ENCODE data around the gene VKORC1.
A peak's percentile ranks its signal among the peaks of the same experiment; 100 is the strongest.

Gene VKORC1

DNA sequence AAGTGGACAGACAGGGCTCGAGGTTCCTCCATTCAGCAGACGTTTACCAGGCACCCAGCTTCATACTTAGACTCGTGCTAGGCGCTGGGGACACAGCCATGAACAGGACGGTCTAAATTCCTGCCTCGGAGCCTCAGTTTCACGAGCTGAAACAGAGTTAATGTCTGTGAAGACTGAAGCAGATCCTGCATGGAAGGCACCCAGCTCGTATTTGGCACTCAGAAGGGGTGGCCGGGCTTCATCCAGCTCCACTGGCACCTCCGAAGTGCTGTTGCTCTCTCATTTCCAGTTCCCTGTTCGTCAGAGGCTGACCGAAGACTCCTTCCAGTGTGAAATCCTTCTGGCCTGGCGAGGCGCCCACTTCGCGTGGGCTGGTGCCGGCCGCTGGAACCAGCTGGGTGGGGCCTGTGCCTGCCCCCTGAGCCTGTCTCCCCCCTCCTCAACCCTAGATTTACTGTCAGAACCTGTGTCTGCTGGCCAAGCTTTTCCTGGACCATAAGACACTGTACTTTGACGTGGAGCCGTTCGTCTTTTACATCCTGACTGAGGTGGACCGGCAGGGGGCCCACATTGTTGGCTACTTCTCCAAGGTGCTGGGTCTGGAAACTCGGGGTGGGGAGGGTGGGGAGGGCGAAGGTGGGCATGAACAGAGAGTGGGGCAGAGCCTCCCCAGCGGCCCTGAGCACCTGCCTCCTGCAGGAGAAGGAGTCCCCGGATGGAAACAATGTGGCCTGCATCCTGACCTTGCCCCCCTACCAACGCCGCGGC, 35.2 kb upstream of the VKORC1 start:
- TF ChIP-seq, protein P1, sequence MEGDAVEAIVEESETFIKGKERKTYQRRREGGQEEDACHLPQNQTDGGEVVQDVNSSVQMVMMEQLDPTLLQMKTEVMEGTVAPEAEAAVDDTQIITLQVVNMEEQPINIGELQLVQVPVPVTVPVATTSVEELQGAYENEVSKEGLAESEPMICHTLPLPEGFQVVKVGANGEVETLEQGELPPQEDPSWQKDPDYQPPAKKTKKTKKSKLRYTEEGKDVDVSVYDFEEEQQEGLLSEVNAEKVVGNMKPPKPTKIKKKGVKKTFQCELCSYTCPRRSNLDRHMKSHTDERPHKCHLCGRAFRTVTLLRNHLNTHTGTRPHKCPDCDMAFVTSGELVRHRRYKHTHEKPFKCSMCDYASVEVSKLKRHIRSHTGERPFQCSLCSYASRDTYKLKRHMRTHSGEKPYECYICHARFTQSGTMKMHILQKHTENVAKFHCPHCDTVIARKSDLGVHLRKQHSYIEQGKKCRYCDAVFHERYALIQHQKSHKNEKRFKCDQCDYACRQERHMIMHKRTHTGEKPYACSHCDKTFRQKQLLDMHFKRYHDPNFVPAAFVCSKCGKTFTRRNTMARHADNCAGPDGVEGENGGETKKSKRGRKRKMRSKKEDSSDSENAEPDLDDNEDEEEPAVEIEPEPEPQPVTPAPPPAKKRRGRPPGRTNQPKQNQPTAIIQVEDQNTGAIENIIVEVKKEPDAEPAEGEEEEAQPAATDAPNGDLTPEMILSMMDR (IDR thresholded peaks at IDR 0.05; ENCODE audit: control insufficient read depth, insufficient read depth, low read depth, low read length, missing control alignments) = no peak
- no peak for DNase-seq (ENCODE audit: low read depth)
- no peak overlapping the region for H3K4me3 ChIP-seq (ENCODE audit: control insufficient read depth, low read depth, low read length)

DNA sequence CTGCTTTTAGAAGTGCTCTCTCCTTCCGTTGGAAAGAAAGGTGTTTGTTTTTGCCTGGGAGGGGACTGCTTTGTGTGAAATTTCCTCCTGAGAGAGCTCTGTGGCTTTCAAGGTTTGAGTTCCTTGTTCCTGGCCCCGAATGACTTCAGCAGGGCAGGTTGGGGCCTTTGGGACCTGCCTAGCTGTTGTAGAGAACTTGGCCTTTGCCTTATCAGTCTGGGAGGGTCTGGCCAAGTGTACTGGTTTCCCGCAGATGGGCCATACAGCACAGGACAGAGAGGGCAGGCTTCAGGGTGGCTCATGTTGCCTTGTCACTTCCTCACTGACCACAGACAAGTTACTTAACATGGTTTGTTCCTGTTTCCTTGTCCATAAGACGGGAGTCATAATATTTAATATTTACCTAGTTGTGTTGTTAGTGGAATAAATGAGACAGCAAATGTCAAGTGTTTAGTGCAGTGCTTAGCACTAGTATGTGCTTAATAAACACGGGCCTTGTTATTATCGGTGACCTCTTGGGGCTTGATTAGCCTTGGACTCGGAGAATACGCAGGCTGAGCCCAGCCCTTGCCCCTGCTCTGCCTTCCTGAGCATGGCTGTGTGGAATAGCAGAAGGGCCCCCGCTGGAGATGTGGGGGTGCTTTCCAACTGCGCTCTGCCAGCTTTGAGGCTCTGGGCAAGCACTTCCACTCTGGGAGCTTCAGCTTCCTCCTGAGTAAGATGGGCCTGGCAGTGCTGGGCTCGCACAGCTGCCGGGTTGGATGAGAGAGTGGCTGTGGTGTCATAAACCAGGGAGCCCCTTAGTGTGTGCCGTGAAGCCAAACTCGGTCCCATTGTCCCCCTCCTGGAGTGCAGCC, 34.3 kb upstream of the VKORC1 start:
- H3K4me3 ChIP-seq (ENCODE audit: control insufficient read depth, low read depth, low read length) = no peak overlapping the region
- TF ChIP-seq, protein P1 (IDR thresholded peaks at IDR 0.05; ENCODE audit: control insufficient read depth, insufficient read depth, low read depth, low read length, missing control alignments) = no peak
- DNase-seq (ENCODE audit: low read depth) = no peak

DNA sequence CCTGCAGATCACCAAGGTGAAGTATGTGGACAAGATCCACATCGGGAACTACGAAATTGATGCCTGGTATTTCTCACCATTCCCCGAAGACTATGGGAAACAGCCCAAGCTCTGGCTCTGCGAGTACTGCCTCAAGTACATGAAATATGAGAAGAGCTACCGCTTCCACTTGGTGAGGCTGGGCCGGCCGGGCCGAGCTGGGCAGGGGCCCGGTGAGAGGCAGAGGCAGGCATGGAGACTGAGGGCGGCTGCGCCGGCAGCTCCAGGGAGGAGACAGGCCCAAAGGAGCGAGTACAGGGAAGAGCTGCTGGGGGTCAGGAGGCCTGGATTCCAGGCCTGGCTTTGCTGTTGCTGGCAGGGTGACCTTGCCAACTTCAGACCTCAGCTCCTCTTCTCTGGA, 32.6 kb upstream of the VKORC1 start:
- TF ChIP-seq, protein P1 (IDR thresholded peaks at IDR 0.05; ENCODE audit: control insufficient read depth, insufficient read depth, low read depth, low read length, missing control alignments) = no peak
- no peak overlapping the region for H3K4me3 ChIP-seq (ENCODE audit: control insufficient read depth, low read depth, low read length)
- no peak for DNase-seq (ENCODE audit: low read depth)

DNA sequence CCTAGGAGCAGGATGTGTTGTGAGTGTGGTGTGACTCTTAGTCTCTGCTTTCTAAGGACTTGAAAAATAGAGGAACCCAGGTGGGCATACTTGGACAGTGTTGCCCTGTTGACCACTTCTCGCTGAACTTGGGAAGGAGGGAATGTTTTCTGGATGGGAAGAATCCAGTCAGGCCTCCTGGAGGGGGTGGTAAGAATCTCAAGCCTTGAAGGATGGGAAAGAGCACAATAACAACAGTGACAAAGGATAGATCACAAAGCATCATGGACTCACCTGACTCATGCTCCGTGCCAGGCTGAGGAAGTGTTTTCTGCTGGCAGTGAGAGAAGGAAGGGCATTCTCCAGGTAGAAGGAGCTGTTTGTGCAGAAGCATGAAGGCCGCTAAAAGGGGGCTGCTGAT, 31.2 kb upstream of the VKORC1 start:
- TF ChIP-seq, protein P1 (IDR thresholded peaks at IDR 0.05; ENCODE audit: control insufficient read depth, insufficient read depth, low read depth, low read length, missing control alignments) = no peak
- DNase-seq (ENCODE audit: low read depth) = no peak
- no peak overlapping the region for H3K4me3 ChIP-seq (ENCODE audit: control insufficient read depth, low read depth, low read length)

DNA sequence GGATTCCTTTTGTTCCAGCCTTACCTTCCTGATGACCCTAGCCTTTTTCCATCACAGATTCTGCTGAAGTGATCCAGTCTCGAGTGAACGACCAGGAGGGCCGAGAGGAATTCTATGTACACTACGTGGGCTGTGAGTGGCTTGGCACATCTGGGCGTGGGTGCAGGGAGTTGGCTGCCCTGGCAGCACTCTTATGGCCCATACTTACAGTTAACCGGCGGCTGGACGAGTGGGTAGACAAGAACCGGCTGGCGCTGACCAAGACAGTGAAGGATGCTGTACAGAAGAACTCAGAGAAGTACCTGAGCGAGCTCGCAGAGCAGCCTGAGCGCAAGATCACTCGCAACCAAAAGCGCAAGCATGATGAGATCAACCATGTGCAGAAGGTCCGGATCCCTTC, 25.5 kb upstream of the VKORC1 start:
- no peak for DNase-seq (ENCODE audit: low read depth)
- H3K4me3 ChIP-seq (ENCODE audit: control insufficient read depth, low read depth, low read length) = no peak overlapping the region
- TF ChIP-seq, protein P1 (IDR thresholded peaks at IDR 0.05; ENCODE audit: control insufficient read depth, insufficient read depth, low read depth, low read length, missing control alignments) = no peak

DNA sequence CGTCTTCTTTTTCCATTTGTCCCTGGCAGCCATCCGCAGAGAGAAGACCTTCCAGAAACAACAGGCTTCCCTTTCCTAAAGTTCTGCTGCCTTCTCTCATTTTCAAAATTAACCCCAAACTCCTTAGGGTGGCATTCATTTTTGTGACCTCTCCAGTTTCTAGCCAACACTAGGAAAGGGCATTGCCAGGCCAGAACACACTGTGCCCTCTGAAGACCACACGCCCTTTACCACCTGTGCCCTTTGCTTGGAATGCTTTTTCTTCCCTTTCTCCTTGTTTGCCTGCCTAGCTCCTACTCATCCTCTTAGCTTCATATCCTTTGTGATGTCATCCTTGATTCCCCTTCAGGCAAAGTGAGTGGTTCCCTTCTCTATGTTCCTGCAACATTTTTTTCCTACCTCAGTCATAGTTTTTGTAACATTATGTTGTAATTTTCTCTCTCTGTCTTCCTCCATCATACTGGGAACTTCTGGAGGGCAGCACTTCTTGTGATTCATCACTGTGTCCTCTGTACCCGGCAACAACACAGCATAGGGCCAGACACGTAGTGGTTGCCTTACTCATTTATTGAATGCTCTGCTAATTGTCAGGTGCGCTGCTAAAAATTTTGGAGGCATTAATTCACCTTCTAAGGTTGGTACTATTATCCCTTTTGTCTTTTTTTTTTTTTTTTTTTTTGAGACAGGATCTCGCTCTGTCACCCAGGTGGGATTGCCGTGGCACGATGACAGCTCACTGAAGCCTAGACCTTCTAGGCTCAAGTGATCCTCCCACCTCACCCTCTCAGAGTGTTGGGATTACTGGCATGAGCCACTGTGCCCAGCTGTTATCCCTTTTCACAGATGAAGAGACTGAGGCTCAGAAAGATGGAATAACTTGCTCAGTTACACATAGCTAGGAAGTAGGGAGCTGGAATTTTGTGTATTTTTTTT, 23.9 kb upstream of the VKORC1 start:
- DNase-seq (ENCODE audit: low read depth) = peak; percentile 65
- TF ChIP-seq, protein P1 (IDR thresholded peaks at IDR 0.05; ENCODE audit: control insufficient read depth, insufficient read depth, low read depth, low read length, missing control alignments) = no peak
- peak overlapping the region; percentile 65 for H3K4me3 ChIP-seq (ENCODE audit: control insufficient read depth, low read depth, low read length)

All from AG09309 (cell line).